NOMO-1 treated with DMSO at 0.1 percent for 48 hours (cell line): ENCODE data around the gene ERC1.

Experiments
- DNase-seq: peaks from one replicate; lab custom pipeline; 2025; ENCODE audit not compliant: unreplicated experiment; lab: John Stamatoyannopoulos, UW

The ERC1 gene

GRCh38 chr12:1377117-1377516, 386.1 kb downstream of the ERC1 start:
- DNase-seq, result no peak

- no peak for DNase-seq
Measured at GRCh38 chr12:1377681-1378080, 386.7 kb downstream of the ERC1 start.

- DNase-seq, result no peak
Measured at GRCh38 chr12:1380171-1380851, 389.3 kb downstream of the ERC1 start.

GRCh38 chr12:1382151-1382550, 391.1 kb downstream of the ERC1 start:
- no peak for DNase-seq

GRCh38 chr12:1382826-1383225, 391.8 kb downstream of the ERC1 start:
- no peak for DNase-seq

GRCh38 chr12:1383758-1384157, 392.7 kb downstream of the ERC1 start:
- no peak for DNase-seq

- no peak for DNase-seq
Measured at GRCh38 chr12:1384910-1385309, 393.9 kb downstream of the ERC1 start.

GRCh38 chr12:1391722-1392121, 400.7 kb downstream of the ERC1 start:
- no peak for DNase-seq

GRCh38 chr12:1395421-1395955, 404.5 kb downstream of the ERC1 start:
- DNase-seq, result no peak

- DNase-seq, result no peak
Measured at GRCh38 chr12:1398673-1399072, 407.6 kb downstream of the ERC1 start.

- DNase-seq, result no peak
Measured at GRCh38 chr12:1401891-1402290, 410.9 kb downstream of the ERC1 start.

- no peak for DNase-seq
Measured at GRCh38 chr12:1403417-1403816, 412.4 kb downstream of the ERC1 start.

- DNase-seq, result no peak
Measured at GRCh38 chr12:1405619-1406018, 414.6 kb downstream of the ERC1 start.

GRCh38 chr12:1410794-1411193, 419.8 kb downstream of the ERC1 start:
- DNase-seq, result no peak

- DNase-seq, result no peak
Measured at GRCh38 chr12:1413930-1414329, 422.9 kb downstream of the ERC1 start.

- no peak for DNase-seq
Measured at GRCh38 chr12:1418144-1418543, 427.1 kb downstream of the ERC1 start.

- DNase-seq, result no peak
Measured at GRCh38 chr12:1419849-1420371, 428.9 kb downstream of the ERC1 start.

- no peak for DNase-seq
Measured at GRCh38 chr12:1421091-1421846, 430.2 kb downstream of the ERC1 start.

GRCh38 chr12:1422604-1423315, 431.7 kb downstream of the ERC1 start:
- no peak for DNase-seq

GRCh38 chr12:1424674-1425395, 433.8 kb downstream of the ERC1 start:
- no peak for DNase-seq

GRCh38 chr12:1425396-1425729, 434.3 kb downstream of the ERC1 start:
- DNase-seq, result no peak
